Activated naive CD8-positive, alpha-beta T cell treated with anti-CD3 and anti-CD28 coated beads for 36 hours (primary cell): ENCODE results near the gene LCAT. TPM values are rescaled to one million over a fixed set of nuclear protein-coding genes. Genes with fewer than 3 reads are reported as not detected.

Experiments used
- DNase-seq: peaks from one replicate; pipeline ENCODE4 v3.0.0; 2021
- H3K27ac Mint-ChIP-seq: one replicate; pipeline ENCODE4 v1.8.0; 2022; ENCODE audit warnings: mild to moderate bottlenecking, moderate library complexity, mixed read lengths
- H3K27me3 Mint-ChIP-seq: one replicate; pipeline ENCODE4 v1.8.0; 2022; ENCODE audit warnings: mild to moderate bottlenecking, mixed read lengths
- H3K36me3 Mint-ChIP-seq: one replicate; pipeline ENCODE4 v1.8.0; 2021; ENCODE audit warnings: mild to moderate bottlenecking, mixed read lengths
- H3K4me1 Mint-ChIP-seq: one replicate; pipeline ENCODE4 v1.8.0; 2021; ENCODE audit warnings: mixed read lengths
- H3K4me3 Mint-ChIP-seq: one replicate; pipeline ENCODE4 v1.8.0; 2022; ENCODE audit warnings: mild to moderate bottlenecking, moderate library complexity, mixed read lengths
- H3K9me3 Mint-ChIP-seq: one replicate; pipeline ENCODE4 v1.8.0; 2022; ENCODE audit warnings: mixed read lengths
- total RNA-seq, 2 experiments: library from RNA; stranded (reverse); gene quantifications; one replicate each; pipeline ENCODE4 v1.2.3, GENCODE V29; 2021

The LCAT gene
- total RNA-seq, 2 experiments from 2014 or later: 11.3 to 11.4 TPM

GRCh38 chr16:67933805-67934204 lies 10.1 kb downstream of the LCAT start:
- peaks cover 3% of the 10 kb centered on the region for H3K27me3 Mint-ChIP-seq
- peak overlapping the region; percentile 100 for H3K27ac Mint-ChIP-seq
- peak overlapping the region; percentile 100 for H3K4me3 Mint-ChIP-seq
- DNase-seq: no peak
- H3K36me3 Mint-ChIP-seq: peaks cover 46% of the 10 kb centered on the region
- H3K4me1 Mint-ChIP-seq: peaks cover 24% of the 10 kb centered on the region
- H3K9me3 Mint-ChIP-seq: no peaks in the 10 kb centered on the region

- H3K27ac Mint-ChIP-seq: no peak overlapping the region
- H3K36me3 Mint-ChIP-seq: peaks cover 44% of the 10 kb centered on the region
- peaks cover 26% of the 10 kb centered on the region for H3K4me1 Mint-ChIP-seq
- DNase-seq: no peak
- no peak overlapping the region for H3K4me3 Mint-ChIP-seq
- peaks cover 3% of the 10 kb centered on the region for H3K27me3 Mint-ChIP-seq
- H3K9me3 Mint-ChIP-seq: no peaks in the 10 kb centered on the region
Measured at GRCh38 chr16:67932462-67932840, 11.5 kb downstream of the LCAT start.

GRCh38 chr16:67931712-67932461 lies 12.0 kb downstream of the LCAT start, which contains the start of gene CTRL:
Gene CTRL, minus strand, starts transcription at chr16:67931862. Its CDS starts 10 bp downstream, at chr16:67931852.
- peaks cover 39% of the 10 kb centered on the region for H3K36me3 Mint-ChIP-seq
- H3K27me3 Mint-ChIP-seq: peaks cover 3% of the 10 kb centered on the region
- H3K4me1 Mint-ChIP-seq: peaks cover 20% of the 10 kb centered on the region
- H3K4me3 Mint-ChIP-seq: no peak within 1 kb of the TSS
- no peaks in the 10 kb centered on the region for H3K9me3 Mint-ChIP-seq
- peak within 1 kb of the TSS; percentile 51 for H3K27ac Mint-ChIP-seq
- DNase-seq: no peak

GRCh38 chr16:67930678-67931211 lies 13.2 kb downstream of the LCAT start:
- DNase-seq: no peak
- Mint-ChIP-seq H3K4me1 (peaks cover 19% of the 10 kb centered on the region), H3K27me3 (peaks cover under 1% of the 10 kb centered on the region), H3K4me3 (no peak overlapping the region), H3K9me3 (no peaks in the 10 kb centered on the region), H3K27ac (no peak overlapping the region), H3K36me3 (peaks cover 30% of the 10 kb centered on the region)

- Mint-ChIP-seq H3K36me3 (peaks cover 24% of the 10 kb centered on the region), H3K4me3 (no peak overlapping the region), H3K4me1 (peaks cover 16% of the 10 kb centered on the region), H3K27me3 (no peaks in the 10 kb centered on the region), H3K9me3 (no peaks in the 10 kb centered on the region), H3K27ac (no peak overlapping the region)
- no peak for DNase-seq
Measured at GRCh38 chr16:67930191-67930590, 13.7 kb downstream of the LCAT start.

- Mint-ChIP-seq H3K27me3 (no peaks in the 10 kb centered on the region), H3K4me3 (no peak overlapping the region), H3K27ac (no peak overlapping the region), H3K36me3 (peaks cover 10% of the 10 kb centered on the region), H3K9me3 (no peaks in the 10 kb centered on the region), H3K4me1 (peaks cover 4% of the 10 kb centered on the region)
- peak; percentile 77 for DNase-seq
Measured at GRCh38 chr16:67928561-67929364, 15.2 kb downstream of the LCAT start.

- Mint-ChIP-seq H3K27ac (no peak overlapping the region), H3K4me3 (no peak overlapping the region), H3K4me1 (peaks cover 5% of the 10 kb centered on the region), H3K27me3 (no peaks in the 10 kb centered on the region), H3K36me3 (peaks cover 7% of the 10 kb centered on the region), H3K9me3 (no peaks in the 10 kb centered on the region)
- no peak for DNase-seq
Measured at GRCh38 chr16:67928147-67928546, 15.8 kb downstream of the LCAT start.

GRCh38 chr16:67927131-67927941 lies 16.6 kb downstream of the LCAT start:
- peaks cover 7% of the 10 kb centered on the region for H3K4me1 Mint-ChIP-seq
- no peaks in the 10 kb centered on the region for H3K27me3 Mint-ChIP-seq
- H3K4me3 Mint-ChIP-seq: no peak overlapping the region
- no peaks in the 10 kb centered on the region for H3K9me3 Mint-ChIP-seq
- H3K36me3 Mint-ChIP-seq: peaks cover 2% of the 10 kb centered on the region
- DNase-seq: no peak
- no peak overlapping the region for H3K27ac Mint-ChIP-seq

- peaks cover 14% of the 10 kb centered on the region for H3K4me1 Mint-ChIP-seq
- DNase-seq: no peak
- no peak overlapping the region for H3K4me3 Mint-ChIP-seq
- H3K9me3 Mint-ChIP-seq: no peaks in the 10 kb centered on the region
- no peaks in the 10 kb centered on the region for H3K27me3 Mint-ChIP-seq
- peaks cover 2% of the 10 kb centered on the region for H3K36me3 Mint-ChIP-seq
- H3K27ac Mint-ChIP-seq: peak overlapping the region; percentile 56
Measured at GRCh38 chr16:67926181-67926750, 17.7 kb downstream of the LCAT start.

GRCh38 chr16:67924140-67924906 lies 19.6 kb downstream of the LCAT start:
- no peaks in the 10 kb centered on the region for H3K27me3 Mint-ChIP-seq
- no peak overlapping the region for H3K4me3 Mint-ChIP-seq
- H3K9me3 Mint-ChIP-seq: no peaks in the 10 kb centered on the region
- H3K4me1 Mint-ChIP-seq: peaks cover 14% of the 10 kb centered on the region
- peaks cover 2% of the 10 kb centered on the region for H3K36me3 Mint-ChIP-seq
- no peak overlapping the region for H3K27ac Mint-ChIP-seq
- no peak for DNase-seq

- Mint-ChIP-seq H3K4me1 (peaks cover 14% of the 10 kb centered on the region), H3K36me3 (peaks cover 2% of the 10 kb centered on the region), H3K4me3 (no peak overlapping the region), H3K9me3 (no peaks in the 10 kb centered on the region), H3K27ac (no peak overlapping the region), H3K27me3 (no peaks in the 10 kb centered on the region)
- no peak for DNase-seq
Measured at GRCh38 chr16:67923414-67924116, 20.4 kb downstream of the LCAT start.

- Mint-ChIP-seq H3K36me3 (no peaks in the 10 kb centered on the region), H3K27me3 (no peaks in the 10 kb centered on the region), H3K27ac (no peak overlapping the region), H3K4me1 (peaks cover 19% of the 10 kb centered on the region), H3K4me3 (no peak overlapping the region), H3K9me3 (no peaks in the 10 kb centered on the region)
- no peak for DNase-seq
Measured at GRCh38 chr16:67922740-67923139, 21.2 kb downstream of the LCAT start.

GRCh38 chr16:67922221-67922620 lies 21.7 kb downstream of the LCAT start:
- Mint-ChIP-seq H3K36me3 (no peaks in the 10 kb centered on the region), H3K9me3 (no peaks in the 10 kb centered on the region), H3K4me3 (no peak overlapping the region), H3K27me3 (no peaks in the 10 kb centered on the region), H3K4me1 (peaks cover 25% of the 10 kb centered on the region), H3K27ac (peak overlapping the region; percentile 32)
- no peak for DNase-seq
